GM18508 (cell line): ENCODE measurements around the gene MYDGF.

ENCODE experiments used
- ATAC-seq: cut with Tn5 transposase; IDR thresholded peaks from one replicate; pipeline ENCODE4 v1.9.1; 2021; ENCODE audit warnings: moderate number of reproducible peaks; ENCODE audit not compliant: insufficient read depth, unreplicated experiment

The MYDGF gene

GRCh38 chr19:4649392-4650047 is 20.6 kb downstream of the MYDGF start:
- no peak for ATAC-seq

GRCh38 chr19:4647676-4648644 is 22.2 kb downstream of the MYDGF start:
- ATAC-seq, result no peak

- no peak for ATAC-seq
Measured at GRCh38 chr19:4645718-4646117, 24.4 kb downstream of the MYDGF start.

GRCh38 chr19:4642625-4643024 is 27.5 kb downstream of the MYDGF start:
- ATAC-seq, result no peak

DNA sequence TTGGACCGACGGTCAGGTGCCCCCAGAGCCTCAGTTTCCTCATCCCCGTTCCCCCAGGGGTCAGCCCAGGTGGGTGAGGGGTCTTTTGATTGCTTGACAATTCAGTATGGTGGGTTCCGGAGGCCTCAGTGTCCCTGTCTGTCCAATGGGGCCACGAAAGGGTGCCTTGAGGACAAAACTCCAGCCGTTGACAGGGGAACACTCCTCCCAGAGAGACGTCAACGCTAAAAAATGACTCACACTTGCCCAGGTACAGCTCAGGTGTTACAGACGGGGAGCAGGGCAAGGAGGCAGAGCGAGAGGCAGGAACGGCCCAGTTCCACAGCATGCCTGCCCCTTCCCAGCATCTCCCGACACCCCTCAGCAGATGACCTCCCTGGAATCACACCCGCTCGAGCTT is 29.0 kb downstream of the MYDGF start:
- no peak for ATAC-seq

GRCh38 chr19:4640247-4641000 is 29.7 kb downstream of the MYDGF start:
- ATAC-seq, result no peak

DNA sequence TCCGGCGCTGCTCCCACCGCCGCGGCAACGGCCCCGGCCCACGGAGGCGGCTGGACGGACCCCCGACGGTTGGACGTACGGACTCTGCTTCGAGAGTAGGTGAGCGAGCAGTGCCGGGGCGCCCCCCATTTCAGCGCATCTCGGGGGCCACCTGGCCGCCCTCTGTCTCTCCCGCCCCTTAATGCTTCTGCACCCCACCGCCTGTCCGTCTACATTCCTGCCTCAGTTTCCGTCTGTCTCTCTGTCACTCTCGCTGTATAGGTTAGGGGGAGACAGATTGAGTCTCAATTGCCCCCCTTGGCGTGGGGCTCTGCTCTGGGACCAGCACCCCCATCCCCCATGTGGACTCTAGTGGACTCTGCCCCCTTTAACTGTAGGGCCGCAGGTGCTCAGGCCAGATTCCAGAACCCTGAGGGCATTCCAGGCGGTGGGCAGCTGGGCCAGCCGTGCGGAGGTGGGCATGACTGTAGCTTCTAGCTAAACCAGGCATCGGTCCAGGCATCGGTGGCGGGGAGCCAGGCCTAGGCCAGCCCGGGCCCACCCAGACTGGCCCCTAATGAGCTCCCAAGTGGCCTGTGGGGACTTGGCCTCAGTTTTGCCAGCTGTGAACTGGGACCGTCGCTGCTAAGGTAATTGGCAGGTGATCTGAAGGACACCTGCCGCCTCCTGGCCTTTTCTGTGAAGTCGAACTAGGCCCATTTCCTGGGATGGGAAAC is 30.5 kb downstream of the MYDGF start:
- peak; percentile 2 for ATAC-seq

DNA sequence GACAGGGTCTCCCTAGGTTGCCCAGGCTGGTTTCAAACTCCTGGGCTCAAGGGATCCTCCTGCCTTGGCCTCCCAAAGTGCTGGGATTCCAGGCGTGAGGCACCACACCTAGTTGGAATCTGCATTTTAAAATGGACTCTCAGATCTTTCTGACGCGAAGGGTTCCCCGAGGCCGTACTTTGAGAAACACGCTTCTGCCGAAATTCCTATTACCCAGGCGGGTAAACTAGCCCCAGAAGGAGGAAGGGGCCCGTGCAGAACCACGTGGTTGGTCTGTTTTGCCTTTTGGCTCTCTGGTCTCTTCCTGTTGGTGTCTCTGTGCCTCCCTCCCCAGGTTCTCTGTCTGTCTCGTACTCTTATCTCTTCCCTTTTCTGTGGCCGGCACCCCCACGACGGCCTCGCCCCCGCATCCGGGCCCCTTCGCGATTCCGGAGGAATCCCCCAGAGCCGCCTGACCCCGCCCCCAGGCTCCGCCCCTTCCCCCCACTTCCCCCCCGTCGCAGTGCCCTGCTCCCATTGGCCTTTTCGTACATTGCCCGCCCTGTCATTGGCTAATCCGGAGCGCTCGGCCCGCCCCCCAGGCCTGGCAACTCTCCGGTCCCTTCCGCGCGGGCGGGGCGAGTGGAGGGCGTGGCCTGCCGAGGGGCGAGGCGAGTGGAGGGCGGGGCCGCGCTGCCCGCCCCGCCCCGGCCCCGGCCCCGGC is 31.2 kb downstream of the MYDGF start, which contains the start of gene TNFAIP8L1:
Gene TNFAIP8L1 (plus strand): TSS at position 689 of the 703 bp plus-strand sequence. CDS start 12,354 bp downstream, outside the sequence.
- peak; percentile 50 for ATAC-seq

DNA sequence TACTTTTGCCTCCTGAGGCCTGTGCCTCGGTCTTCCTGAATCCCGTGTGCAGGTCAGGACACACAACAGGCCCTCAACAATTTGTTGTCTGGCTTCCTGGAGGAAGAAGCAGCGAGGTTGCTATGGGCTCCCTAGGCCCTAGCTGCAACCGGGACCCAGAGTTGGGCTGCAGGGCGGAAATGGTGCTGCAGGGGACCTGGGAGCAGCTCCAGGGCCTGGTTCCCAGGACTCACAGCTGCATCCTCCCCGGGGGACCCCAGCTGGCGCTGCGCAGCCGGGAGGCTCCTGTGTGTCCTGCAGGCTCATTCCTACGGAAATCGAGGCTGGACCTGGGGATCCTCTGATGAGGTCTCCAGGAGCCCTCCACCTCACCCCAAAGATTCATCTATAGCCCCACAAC is 31.8 kb downstream of the MYDGF start:
- no peak for ATAC-seq

GRCh38 chr19:4636761-4637160 is 33.4 kb downstream of the MYDGF start:
- no peak for ATAC-seq

DNA sequence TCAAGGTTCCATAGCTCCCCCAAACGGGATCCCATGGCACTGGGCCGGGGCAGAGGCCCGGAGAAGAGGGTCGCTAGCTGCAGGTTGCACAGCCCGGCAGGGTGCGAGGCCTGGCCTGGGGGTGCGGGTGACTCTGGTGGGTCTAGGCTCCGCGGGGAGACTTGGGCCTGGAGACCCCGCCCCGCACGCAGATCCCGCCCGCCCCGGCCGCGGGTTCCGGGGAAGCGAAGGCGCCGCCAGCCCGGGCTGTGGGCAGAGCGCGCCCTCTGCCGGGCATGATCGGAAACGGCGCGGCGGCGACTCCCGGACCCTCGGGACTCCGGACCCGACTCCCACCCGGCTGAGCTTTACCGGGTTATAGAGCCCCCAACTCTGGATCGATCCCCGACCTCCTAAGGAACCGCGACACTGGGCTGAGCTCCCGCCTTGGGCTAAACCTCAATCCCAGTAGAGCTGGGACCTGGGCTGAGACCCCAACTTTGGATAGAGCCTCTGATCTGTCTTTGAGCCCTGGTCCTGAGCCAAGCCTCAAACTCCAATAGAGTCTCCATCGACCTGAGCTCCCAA is 33.9 kb downstream of the MYDGF start:
- no peak for ATAC-seq

- no peak for ATAC-seq
Measured at GRCh38 chr19:4635754-4636116, 34.4 kb downstream of the MYDGF start.

DNA sequence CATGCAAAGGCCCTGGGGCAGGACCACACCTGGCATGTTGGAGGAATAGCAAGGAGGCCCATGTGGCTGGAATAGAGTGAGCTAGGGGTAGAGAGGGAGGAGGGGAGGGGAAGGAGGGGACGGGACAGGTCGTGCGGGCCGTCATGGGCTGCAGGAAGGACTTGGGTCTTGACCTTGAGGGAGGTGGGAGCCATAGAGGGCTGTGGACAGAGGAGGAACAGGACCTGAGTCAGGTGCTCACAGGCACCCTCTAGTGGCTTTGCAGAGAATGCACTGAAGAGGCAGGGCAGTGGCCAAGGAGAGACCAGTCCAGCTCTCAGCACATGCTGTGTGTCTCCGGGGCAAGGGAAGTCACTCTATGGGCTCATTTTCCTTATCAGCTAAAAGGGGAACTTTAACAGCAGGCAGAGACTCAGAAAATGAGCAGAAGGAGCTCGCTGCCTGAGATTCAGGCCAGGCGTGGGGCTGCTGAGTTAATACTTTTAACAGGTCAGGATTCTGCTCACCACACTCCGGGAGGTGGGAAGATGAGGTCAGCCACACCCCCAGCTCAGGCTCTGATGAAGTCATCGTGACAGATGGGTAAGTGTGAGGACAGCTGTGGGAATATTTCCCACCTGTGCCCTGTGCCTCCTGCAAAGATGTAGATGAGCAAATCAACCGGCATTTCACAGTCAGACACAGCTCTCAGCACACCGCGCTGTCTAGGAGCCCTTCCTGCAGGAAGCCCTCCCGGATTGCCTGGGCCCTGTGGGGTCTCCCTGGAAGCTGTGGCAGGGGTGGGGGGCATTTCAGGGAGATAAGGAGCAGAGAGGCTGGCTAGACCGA is 36.8 kb downstream of the MYDGF start:
- ATAC-seq, result no peak

GRCh38 chr19:4624733-4625362 is 45.3 kb downstream of the MYDGF start:
- no peak for ATAC-seq

GRCh38 chr19:4624301-4624700 is 45.8 kb downstream of the MYDGF start:
- no peak for ATAC-seq

- ATAC-seq, result no peak
Measured at GRCh38 chr19:4622695-4623421, 47.3 kb downstream of the MYDGF start.

DNA sequence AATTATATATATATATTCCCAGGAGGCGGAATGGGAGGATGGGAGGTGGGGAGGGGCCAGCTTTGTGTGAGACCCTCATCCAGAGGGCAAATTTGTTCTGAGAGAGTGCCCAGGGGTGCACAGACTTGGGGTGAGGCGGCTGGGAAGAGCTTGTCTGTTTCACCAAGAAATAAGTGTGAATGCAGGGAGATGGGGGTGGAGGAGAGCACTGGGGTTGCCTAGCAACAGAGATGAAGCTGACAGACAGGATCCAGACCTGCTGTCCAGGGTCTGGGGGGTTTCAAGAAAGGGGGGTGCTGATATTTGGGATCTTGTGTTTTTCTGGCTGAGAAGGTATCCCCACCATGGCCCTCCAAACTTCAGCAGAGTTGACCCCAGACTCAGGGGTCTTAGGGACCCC is 49.5 kb downstream of the MYDGF start:
- ATAC-seq, result no peak
